OCI-LY7 (cell line): ENCODE data around the gene SYT2.

Experiments used
- EZH2phosphoT487 ChIP-seq: fragments of 200-600 bp; sonication (generic); IDR thresholded peaks from 2 replicates; pipeline ENCODE4 v1.6.1; 2018; ENCODE audit warnings: low read depth, borderline replicate concordance, mild to moderate bottlenecking, mixed run types, antibody characterized with exemption, low read length, moderate library complexity, mixed read lengths
- TF ChIP-seq, protein P1 (sequence below): fragments of 200-600 bp; sonication (generic); conservative IDR thresholded peaks from 2 replicates; pipeline ENCODE4 v1.5.1; 2014; ENCODE audit warnings: mild to moderate bottlenecking, antibody characterized with exemption, low read length, moderate library complexity, mixed read lengths

DNA sequence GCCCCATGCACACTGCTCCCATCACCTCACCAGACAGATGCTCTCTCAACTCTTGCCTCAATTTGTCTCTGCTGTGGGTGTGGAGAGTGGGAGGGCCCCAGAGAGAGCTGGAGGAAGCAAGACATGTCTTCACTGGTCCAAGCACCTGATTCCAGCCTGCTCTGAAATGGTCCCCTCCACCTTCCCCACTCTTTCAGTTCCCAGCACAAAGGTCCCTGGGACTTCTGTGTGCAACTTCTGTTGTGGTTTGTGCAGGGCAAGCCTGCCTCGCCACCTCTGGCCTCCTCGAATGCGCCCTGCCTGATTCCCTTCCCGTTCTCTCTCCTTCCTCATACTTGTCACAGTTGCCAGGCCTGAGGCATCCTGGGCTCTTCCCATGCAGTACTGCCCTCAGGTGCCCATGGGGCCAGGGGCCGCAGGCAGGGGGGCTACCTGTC is 119.3 kb downstream of the SYT2 start:
- TF ChIP-seq, protein P1, sequence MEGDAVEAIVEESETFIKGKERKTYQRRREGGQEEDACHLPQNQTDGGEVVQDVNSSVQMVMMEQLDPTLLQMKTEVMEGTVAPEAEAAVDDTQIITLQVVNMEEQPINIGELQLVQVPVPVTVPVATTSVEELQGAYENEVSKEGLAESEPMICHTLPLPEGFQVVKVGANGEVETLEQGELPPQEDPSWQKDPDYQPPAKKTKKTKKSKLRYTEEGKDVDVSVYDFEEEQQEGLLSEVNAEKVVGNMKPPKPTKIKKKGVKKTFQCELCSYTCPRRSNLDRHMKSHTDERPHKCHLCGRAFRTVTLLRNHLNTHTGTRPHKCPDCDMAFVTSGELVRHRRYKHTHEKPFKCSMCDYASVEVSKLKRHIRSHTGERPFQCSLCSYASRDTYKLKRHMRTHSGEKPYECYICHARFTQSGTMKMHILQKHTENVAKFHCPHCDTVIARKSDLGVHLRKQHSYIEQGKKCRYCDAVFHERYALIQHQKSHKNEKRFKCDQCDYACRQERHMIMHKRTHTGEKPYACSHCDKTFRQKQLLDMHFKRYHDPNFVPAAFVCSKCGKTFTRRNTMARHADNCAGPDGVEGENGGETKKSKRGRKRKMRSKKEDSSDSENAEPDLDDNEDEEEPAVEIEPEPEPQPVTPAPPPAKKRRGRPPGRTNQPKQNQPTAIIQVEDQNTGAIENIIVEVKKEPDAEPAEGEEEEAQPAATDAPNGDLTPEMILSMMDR: no peak
- TF ChIP-seq EZH2phosphoT487: no peak
